HG03095 (cell line): Measurements from ENCODE around the gene TMA7.

Experiments
- ATAC-seq: cut with Tn5 transposase; IDR thresholded peaks from one replicate; pipeline ENCODE4 v1.9.1; 2021; ENCODE audit warnings: moderate library complexity; ENCODE audit not compliant: unreplicated experiment

TMA7 gene

GRCh38 chr3:48408823-48409281 is 31.2 kb upstream of the TMA7 start:
- no peak for ATAC-seq

DNA sequence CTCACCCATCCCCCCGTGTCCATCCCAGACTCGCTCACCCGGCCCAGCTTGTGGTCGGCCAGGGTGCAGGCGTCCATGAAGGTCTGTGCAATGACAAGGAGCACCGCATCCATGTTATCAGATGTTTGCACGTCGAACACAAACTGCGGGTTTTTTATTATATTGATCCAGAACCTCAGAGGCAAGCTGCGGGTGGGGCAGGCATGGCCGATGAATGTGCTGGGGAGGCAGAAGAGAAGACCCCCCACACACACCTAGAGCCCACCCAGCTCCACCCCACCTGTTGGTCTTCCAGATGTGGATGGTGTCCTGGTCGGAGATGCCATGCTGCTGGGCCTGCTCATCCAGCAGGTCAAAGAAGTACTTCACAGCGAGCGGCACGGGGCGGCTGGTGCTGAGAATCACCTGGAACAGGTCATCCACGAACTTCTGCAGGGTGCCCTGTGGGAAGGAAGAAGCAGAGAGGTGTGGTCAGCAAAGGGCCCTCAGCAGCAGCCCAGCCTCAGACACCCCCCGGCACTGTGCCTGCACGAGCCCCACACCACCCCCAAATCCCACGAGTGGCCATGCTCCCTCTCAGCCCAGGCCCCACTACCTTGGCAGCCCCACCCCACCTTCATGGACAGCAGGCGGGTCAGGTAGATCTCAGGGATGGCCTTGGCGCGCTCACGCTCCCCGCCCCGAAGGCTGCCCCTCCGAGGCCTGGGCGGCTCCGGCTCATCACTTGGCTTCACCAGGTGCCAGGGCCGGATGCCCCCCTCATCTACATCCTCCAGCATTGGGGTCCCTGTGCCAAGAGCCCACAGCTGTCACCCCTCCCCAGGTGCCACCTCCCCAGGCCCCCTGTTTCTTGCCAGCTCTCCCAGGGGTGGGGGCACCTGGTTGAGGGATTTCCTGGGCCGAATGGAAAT is 30.5 kb upstream of the TMA7 start:
- ATAC-seq, result no peak

GRCh38 chr3:48410205-48411040 is 29.6 kb upstream of the TMA7 start:
- ATAC-seq, result no peak

- ATAC-seq, result no peak
Measured at GRCh38 chr3:48411041-48411588, 28.9 kb upstream of the TMA7 start.

- ATAC-seq, result no peak
Measured at GRCh38 chr3:48411606-48412374, 28.3 kb upstream of the TMA7 start.

GRCh38 chr3:48412375-48413001 is 27.6 kb upstream of the TMA7 start:
- no peak for ATAC-seq

- no peak for ATAC-seq
Measured at GRCh38 chr3:48413086-48413485, 27.0 kb upstream of the TMA7 start.

GRCh38 chr3:48413611-48414010 is 26.4 kb upstream of the TMA7 start:
- ATAC-seq, result no peak

GRCh38 chr3:48414376-48415250 is 25.4 kb upstream of the TMA7 start:
- ATAC-seq, result no peak

GRCh38 chr3:48415251-48415953 is 24.7 kb upstream of the TMA7 start:
- ATAC-seq, result no peak

- no peak for ATAC-seq
Measured at GRCh38 chr3:48416091-48416505, 24.0 kb upstream of the TMA7 start.

- no peak for ATAC-seq
Measured at GRCh38 chr3:48416546-48416945, 23.5 kb upstream of the TMA7 start.

DNA sequence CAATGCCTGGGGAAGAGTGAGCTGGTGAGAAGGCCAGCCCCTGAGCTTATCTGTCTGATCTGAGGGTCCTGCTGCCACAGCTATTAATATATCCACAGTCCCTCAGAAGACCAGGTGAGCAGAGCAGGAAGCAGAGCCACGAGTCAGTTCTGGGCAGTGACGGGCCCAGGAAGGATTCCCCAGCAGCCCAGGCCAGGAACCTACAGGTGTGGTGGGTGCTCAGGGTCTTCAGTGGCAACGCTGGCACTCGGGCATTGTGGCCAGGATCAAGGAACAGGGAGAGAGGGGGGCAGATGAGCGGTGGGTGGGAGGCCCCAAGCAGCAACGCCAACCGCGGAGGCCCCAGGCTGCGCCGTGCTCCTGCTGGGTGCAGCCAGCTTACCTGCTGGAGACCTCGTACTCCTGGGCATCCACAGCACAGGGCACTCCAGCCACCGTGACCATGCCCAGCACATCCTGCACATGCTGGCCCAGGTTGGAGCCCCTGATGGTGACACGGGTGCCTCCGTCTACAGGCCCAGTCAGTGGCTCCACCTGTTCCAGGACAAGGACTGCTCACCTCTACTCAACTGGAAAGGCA is 22.4 kb upstream of the TMA7 start:
- no peak for ATAC-seq

DNA sequence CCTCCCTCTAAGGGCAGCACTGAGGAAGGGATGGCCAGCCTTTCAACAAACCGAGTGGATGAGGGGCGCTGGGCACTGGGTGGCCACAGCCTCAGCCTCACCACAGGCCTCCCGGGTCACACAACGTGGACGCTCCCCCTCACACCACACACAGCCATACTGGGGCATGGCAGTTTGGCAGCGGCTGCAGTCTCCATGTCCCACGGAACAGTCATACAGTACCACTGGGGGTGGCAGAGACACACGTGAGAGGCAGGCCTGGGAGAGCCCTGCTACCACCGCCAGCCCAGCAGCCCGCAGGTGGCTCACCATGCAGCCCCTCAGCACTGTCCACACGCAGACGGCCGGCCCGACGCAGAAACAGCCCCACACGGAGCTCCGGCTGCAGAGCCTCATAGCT is 21.9 kb upstream of the TMA7 start:
- ATAC-seq, result no peak

DNA sequence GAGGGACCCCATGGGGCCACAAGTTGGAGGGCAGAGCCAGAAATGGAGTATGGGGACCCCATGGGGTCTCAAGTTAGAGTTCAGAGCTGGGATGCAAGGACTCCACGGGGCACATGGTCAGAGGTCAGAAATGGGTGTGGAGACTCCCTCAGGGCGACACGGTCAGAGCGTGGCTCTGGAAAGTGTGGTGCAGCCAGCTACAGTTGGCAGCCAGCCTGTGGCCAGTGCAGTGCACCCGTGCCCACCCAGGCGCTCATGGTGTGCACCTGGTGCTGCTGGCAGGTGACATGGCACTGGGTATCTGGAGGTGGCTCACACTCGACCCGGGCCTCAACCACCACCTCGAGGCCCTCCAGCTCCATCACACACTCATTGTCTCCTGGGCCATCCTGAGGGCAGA is 21.4 kb upstream of the TMA7 start:
- no peak for ATAC-seq

GRCh38 chr3:48419149-48419548 is 20.9 kb upstream of the TMA7 start:
- no peak for ATAC-seq

- no peak for ATAC-seq
Measured at GRCh38 chr3:48419597-48419996, 20.5 kb upstream of the TMA7 start.

- no peak for ATAC-seq
Measured at GRCh38 chr3:48420561-48420960, 19.5 kb upstream of the TMA7 start.
